Measurements from ENCODE around the gene LAMTOR2. TPM values are rescaled to one million over a fixed set of nuclear protein-coding genes. Genes with fewer than 3 reads are reported as not detected.

The LAMTOR2 gene
- total RNA-seq, 1 donor, result 40.4 TPM

- no peak for DNase-seq (ENCODE audit: low read depth)
- peak overlapping the region; percentile 22 for H3K4me3 ChIP-seq (ENCODE audit: low read depth, low read length)
- TF ChIP-seq CTCF (IDR thresholded peaks at IDR 0.05; ENCODE audit: insufficient read depth, low read length), result no peak
These were observed 25.8 kb downstream of the LAMTOR2 start for GRCh38 chr1:156080241-156080862.

GRCh38 chr1:156080863-156081179 lies 26.2 kb downstream of the LAMTOR2 start:
- no peak for DNase-seq (ENCODE audit: low read depth)
- no peak for TF ChIP-seq CTCF (IDR thresholded peaks at IDR 0.05; ENCODE audit: insufficient read depth, low read length)
- peak overlapping the region; percentile 64 for H3K4me3 ChIP-seq (ENCODE audit: low read depth, low read length)

DNA sequence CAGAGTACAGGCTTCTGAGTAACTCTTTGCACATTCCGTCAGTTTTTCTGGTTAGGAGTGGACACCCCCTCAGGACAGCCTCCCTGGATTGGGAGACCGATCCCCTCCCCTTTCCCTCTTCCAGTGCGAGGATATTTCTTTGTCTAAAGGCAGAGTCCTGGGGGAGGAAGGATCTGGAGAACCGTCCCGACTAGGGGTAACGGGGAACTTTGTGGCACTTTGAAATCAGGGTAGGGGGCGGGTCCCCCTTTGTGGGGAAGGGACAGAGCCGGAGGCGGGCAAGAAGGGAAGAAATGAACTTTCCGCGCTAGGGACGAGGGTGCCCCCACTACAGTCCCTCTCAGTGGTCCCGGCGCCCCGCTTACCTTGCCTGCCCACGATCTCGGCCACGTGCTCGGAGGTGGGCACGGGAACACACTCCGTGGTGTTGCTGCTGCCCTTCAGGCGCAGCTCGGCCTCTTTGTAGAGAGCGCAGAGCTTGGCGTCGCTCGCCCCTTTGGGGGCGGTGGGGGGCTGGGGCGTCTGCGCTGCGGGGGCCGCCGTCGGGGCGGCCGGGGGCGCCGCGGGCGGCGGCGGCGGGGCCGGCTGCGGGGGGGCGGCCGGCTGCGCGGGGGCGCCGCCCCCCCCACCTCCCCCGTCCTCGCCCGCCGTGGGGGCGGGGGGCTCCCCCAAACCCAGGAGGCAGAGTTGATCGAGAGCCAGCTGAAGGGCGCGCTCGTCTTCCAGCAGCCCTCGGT lies 26.8 kb downstream of the LAMTOR2 start:
- no peak for DNase-seq (ENCODE audit: low read depth)
- peak overlapping the region; percentile 88 for H3K4me3 ChIP-seq (ENCODE audit: low read depth, low read length)
- TF ChIP-seq CTCF (IDR thresholded peaks at IDR 0.05; ENCODE audit: insufficient read depth, low read length), result no peak

GRCh38 chr1:156081917-156082308 lies 27.3 kb downstream of the LAMTOR2 start:
- TF ChIP-seq CTCF (IDR thresholded peaks at IDR 0.05; ENCODE audit: insufficient read depth, low read length), result no peak
- H3K4me3 ChIP-seq (ENCODE audit: low read depth, low read length), result peak overlapping the region; percentile 88
- no peak for DNase-seq (ENCODE audit: low read depth)

DNA sequence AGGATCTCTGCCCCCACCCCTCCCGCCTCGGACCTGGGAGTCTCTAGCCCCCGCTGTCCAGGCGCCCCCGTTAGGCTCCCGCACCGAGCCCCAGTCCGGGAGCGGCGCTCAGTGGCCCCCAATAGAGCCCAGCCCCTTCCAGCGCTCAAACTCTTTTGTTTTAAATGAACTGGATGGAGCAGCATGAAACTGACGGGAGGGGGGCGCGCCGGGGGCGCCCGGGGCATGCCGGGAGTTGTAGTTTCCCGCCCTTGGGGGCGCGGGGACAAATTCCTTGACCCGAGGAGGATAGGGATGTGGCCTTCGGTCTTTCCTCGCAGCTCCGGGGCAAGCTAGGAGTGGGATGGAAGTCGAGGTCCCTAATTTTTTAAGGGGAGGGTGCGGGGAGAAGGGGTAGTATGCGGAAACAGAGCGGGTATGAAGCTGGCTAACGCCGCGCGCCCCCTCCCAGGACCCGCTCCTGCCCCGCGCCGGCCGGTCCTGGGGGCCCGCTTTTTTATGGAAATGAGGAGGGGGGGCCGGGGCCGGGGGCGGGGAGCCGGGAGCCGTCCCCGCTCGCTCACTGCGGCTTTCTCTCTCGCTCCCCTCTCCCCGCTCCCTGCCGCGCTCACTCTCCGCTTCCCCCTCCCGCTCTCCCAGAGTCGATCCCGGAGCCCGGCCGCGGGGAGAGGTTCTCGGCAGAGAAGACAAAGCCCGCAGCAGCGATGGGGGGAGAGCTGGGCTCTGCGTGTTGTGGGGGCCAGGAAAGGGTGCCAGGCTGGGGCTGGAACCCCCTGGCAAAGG lies 27.9 kb downstream of the LAMTOR2 start, which contains the start of gene MEX3A:
MEX3A (minus strand) TSS at position 157 of the 783 bp plus-strand sequence. CDS start 467 bp downstream, outside the sequence.
- TF ChIP-seq CTCF (IDR thresholded peaks at IDR 0.05; ENCODE audit: insufficient read depth, low read length), result no peak
- peak within 1 kb of the TSS; percentile 88 for H3K4me3 ChIP-seq (ENCODE audit: low read depth, low read length)
- peak; percentile 64 for DNase-seq (ENCODE audit: low read depth)

DNA sequence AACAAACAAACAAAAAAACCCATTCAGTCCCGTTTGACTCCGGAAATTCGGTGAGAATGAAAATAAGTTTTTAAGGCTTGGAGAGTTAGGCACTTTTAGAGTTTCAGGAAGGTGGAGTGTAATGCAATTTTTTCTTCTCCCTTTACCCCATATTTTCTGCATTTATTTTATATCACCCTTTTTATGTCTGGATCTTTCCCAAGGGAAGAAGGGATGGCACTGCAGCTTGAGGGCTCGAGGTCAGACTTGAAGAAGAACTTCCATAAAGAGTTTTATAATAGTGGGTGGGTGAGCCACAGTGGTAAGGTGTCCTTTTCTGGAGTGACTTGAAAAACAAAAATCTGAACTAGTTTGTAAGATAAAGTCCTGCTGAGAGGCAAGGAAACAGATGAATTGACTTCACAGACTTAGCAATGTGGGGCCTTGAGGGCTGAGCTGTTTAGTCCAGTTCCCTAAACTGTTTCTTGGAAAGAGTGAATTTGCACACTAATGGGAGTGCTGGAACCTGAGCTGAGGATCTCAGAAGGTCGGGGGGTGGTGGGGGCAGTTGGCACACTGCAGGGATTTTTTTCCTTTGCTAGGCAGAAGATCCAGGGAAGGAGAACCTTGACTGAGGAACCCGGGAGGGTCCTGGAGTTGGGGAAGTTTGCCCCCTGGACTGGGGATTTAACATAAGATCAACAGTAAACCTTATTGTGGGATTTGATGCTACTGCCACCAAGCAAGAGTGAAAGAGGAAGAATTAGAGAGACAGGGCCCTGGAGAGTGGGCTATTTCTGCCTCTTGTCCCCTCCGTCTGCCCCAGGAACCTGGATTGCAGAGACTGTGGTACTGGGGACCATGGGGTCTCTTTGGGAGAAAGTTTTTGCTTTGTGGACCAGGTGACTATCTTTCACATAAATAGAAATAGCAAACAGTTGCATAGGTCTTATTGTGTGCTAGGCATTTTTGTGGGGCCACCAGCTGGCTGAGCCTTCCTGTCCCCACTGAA lies 29.5 kb downstream of the LAMTOR2 start:
- DNase-seq (ENCODE audit: low read depth), result no peak
- no peak overlapping the region for H3K4me3 ChIP-seq (ENCODE audit: low read depth, low read length)
- TF ChIP-seq CTCF (IDR thresholded peaks at IDR 0.05; ENCODE audit: insufficient read depth, low read length), result no peak

Measured in fibroblast of the aortic adventitia (primary cell).